Prostate gland (tissue), 2 donors: ENCODE data around the gene NLGN4Y. TPM values are rescaled to one million over a fixed set of nuclear protein-coding genes. Genes with fewer than 3 reads are reported as not detected.

Experiments used
- DNase-seq: peaks from one replicate; pipeline ENCODE4 v3.0.0-alpha.2; 2019; ENCODE audit warnings: low spot score
- H3K27ac ChIP-seq, 2 donors: fragments of 200-600 bp; sonication (generic); 2 replicates each; pipeline ENCODE4 v1.5.1; 2017 to 2019
- H3K27me3 ChIP-seq: fragments of 200-600 bp; sonication (generic); replicated peaks from 2 replicates; pipeline ENCODE4 v1.5.1; 2019; ENCODE audit not compliant: insufficient read depth
- H3K36me3 ChIP-seq, 2 donors: fragments of 200-600 bp; sonication (generic); 1 replicate in 1 of 2; 2 replicates in 1 of 2; pipeline versions ENCODE4 v1.5.1 to v1.8.1; 2017 to 2019
- H3K4me1 ChIP-seq: fragments of 200-600 bp; sonication (generic); replicated peaks from 2 replicates; pipeline ENCODE4 v1.5.1; 2019
- H3K4me3 ChIP-seq, 2 donors: fragments of 200-600 bp; sonication (generic); 2 replicates each; pipeline ENCODE4 v1.5.1; 2017 to 2019
- H3K9me3 ChIP-seq: fragments of 200-600 bp; sonication (generic); 2 replicates; pipeline ENCODE4 v1.5.1; 2017
- CTCF ChIP-seq, 4 experiments: fragments of 200-600 bp in 2 of 4; fragments of 450-650 bp in 2 of 4; sonication (generic) in 2 of 4; IDR thresholded peaks; 1 replicate in 3 of 4; 2 replicates in 1 of 4; pipeline ENCODE4 v1.5.1; 2016 to 2019; ENCODE audit warnings: antibody characterized with exemption in 4 of 4, mild to moderate bottlenecking in 2 of 4, moderate library complexity in 2 of 4
- POLR2A ChIP-seq: fragments of 450-650 bp; IDR thresholded peaks from one replicate; pipeline ENCODE4 v1.6.1; 2016; ENCODE audit warnings: antibody characterized with exemption, mild to moderate bottlenecking
- POLR2AphosphoS5 ChIP-seq: sonication (generic); formaldehyde crosslinking; IDR thresholded peaks from one replicate; pipeline ENCODE4 v1.6.1; 2017; ENCODE audit warnings: antibody characterized with exemption
- WGBS: methylation state at CpG from one replicate; pipeline ENCODE4 v1.1.5; 2018; 5-methylcytosine and 5-hydroxymethylcytosine counted together
- intact Hi-C: fragments of 100-400 bp; cut with DNase I; formaldehyde crosslinking; loops from one replicate; pipeline ENCODE4 v1.14.2; 2022
- total RNA-seq, 2 donors: library from RNA; depleted of rRNA; stranded (reverse); fragments of >200 nt; gene quantifications; one replicate each; pipeline ENCODE4 v1.1.0, GENCODE V29; 2016

NLGN4Y gene
- total RNA-seq, 2 donors from 2014 or later: 22.4 to 24.4 TPM

- no peaks in the 10 kb centered on the region for H3K36me3 ChIP-seq
- H3K4me3 ChIP-seq: no peak overlapping the region
- no peak for DNase-seq
- no peak for TF ChIP-seq POLR2AphosphoS5
- no peak for TF ChIP-seq POLR2A
- no peak for TF ChIP-seq CTCF (IDR thresholded peaks at IDR 0.05)
- no peaks in the 10 kb centered on the region for H3K27me3 ChIP-seq
- H3K9me3 ChIP-seq: no peaks in the 10 kb centered on the region
- 32% methylated on average over 14 of the region's 14 CpGs for WGBS
- intact Hi-C loops: no loop called here
- no peak overlapping the region for H3K27ac ChIP-seq
- no peaks in the 10 kb centered on the region for H3K4me1 ChIP-seq
Observed at GRCh38 chrY:14522379-14522950, 1.9 kb upstream of the NLGN4Y start.

- no peaks in the 10 kb centered on the region for H3K27me3 ChIP-seq
- 6% methylated on average over 16 of the region's 31 CpGs for WGBS
- no peaks in the 10 kb centered on the region for H3K9me3 ChIP-seq
- H3K4me1 ChIP-seq: no peaks in the 10 kb centered on the region
- peak overlapping the region; percentile 60 to 73 for H3K27ac ChIP-seq
- no peak for DNase-seq
- H3K4me3 ChIP-seq: peak overlapping the region; percentile 42
- H3K36me3 ChIP-seq: no peaks in the 10 kb centered on the region
- intact Hi-C loops: no loop called here
- TF ChIP-seq POLR2A (no peak), CTCF (IDR thresholded peaks at IDR 0.05) (no peak), POLR2AphosphoS5 (no peak)
Observed at GRCh38 chrY:14523491-14524271, 648 bp upstream of the NLGN4Y start.

- no peak for TF ChIP-seq POLR2A
- TF ChIP-seq CTCF (IDR thresholded peaks at IDR 0.05): no peak
- no peak for TF ChIP-seq POLR2AphosphoS5
- DNase-seq: peak; percentile 3
- Histone ChIP-seq H3K27ac (peak overlapping the region; percentile 60 to 73), H3K4me1 (no peaks in the 10 kb centered on the region), H3K4me3 (peak overlapping the region; percentile 42), H3K9me3 (no peaks in the 10 kb centered on the region), H3K27me3 (no peaks in the 10 kb centered on the region), H3K36me3 (no peaks in the 10 kb centered on the region)
- 1% methylated on average over 9 of the region's 13 CpGs for WGBS
- intact Hi-C loops: no loop called here
Observed at GRCh38 chrY:14525315-14525714, 986 bp downstream of the NLGN4Y start.

GRCh38 chrY:14528361-14528760, 4.0 kb downstream of the NLGN4Y start:
- Histone ChIP-seq H3K4me3 (no peak overlapping the region), H3K36me3 (no peaks in the 10 kb centered on the region), H3K4me1 (no peaks in the 10 kb centered on the region), H3K27me3 (no peaks in the 10 kb centered on the region), H3K9me3 (no peaks in the 10 kb centered on the region), H3K27ac (no peak overlapping the region)
- TF ChIP-seq CTCF (IDR thresholded peaks at IDR 0.05) (no peak), POLR2A (no peak), POLR2AphosphoS5 (no peak)
- DNase-seq: no peak
- intact Hi-C loops: no loop called here
- WGBS: 73% methylated on average over 7 of the region's 7 CpGs

- H3K4me3 ChIP-seq: no peak overlapping the region
- no peaks in the 10 kb centered on the region for H3K27me3 ChIP-seq
- no peak overlapping the region for H3K27ac ChIP-seq
- no peaks in the 10 kb centered on the region for H3K9me3 ChIP-seq
- TF ChIP-seq POLR2AphosphoS5: no peak
- no peak for DNase-seq
- no peaks in the 10 kb centered on the region for H3K36me3 ChIP-seq
- H3K4me1 ChIP-seq: no peaks in the 10 kb centered on the region
- intact Hi-C loops: no loop called here
Observed at GRCh38 chrY:14536703-14537102, 12.4 kb downstream of the NLGN4Y start.
